H1 (cell line): ENCODE data around the gene CPED1. TPM values are rescaled to one million over a fixed set of nuclear protein-coding genes. Genes with fewer than 3 reads are reported as not detected.

ENCODE experiments used
- BCL11A ChIP-seq, 2 experiments: IDR thresholded peaks; one replicate each; pipeline ENCODE4 v1.6.1; 2011; ENCODE audit warnings: low read depth in 2 of 2, low read length in 2 of 2, mild to moderate bottlenecking in 2 of 2
- EP300 ChIP-seq, 2 experiments: IDR thresholded peaks; 1 replicate in 1 of 2; 2 replicates in 1 of 2; pipeline ENCODE4 v1.6.1; 2011 to 2012; ENCODE audit warnings: low read depth in 2 of 2, low read length in 2 of 2, mild to moderate bottlenecking in 2 of 2, borderline replicate concordance in 1 of 2, inconsistent platforms in 1 of 2, moderate library complexity in 1 of 2
- polyA plus RNA-seq, 7 experiments: library from polyadenylated mRNA; depleted of rRNA in 3 of 7; stranded (reverse) in 5 of 7; unstranded in 2 of 7; fragments of >200 nt in 5 of 7; fragments of 200-250 nt in 2 of 7; gene quantifications; 1 replicate in 5 of 7; 2 replicates in 1 of 7; 4 replicates in 1 of 7; pipeline versions ENCODE4 v1.2.1 to v1.2.3, GENCODE V29; 2011 to 2013; ENCODE audit warnings: missing spikeins in 2 of 7, mixed read lengths in 2 of 7
- total RNA-seq: library from RNA; stranded (reverse); fragmentation: NEBNext Ultra II Directional; extraction: Animal tissue kit (Norgen Biotek cat#: 25700); gene quantifications from 2 replicates; pipeline ENCODE4 v1.2.1, GENCODE V29; 2021

CPED1 gene
- total and polyA plus RNA-seq, 2 of the 8 experiments (the other 6 are each of a cell fraction or from before 2014, with no cell fraction given), result 0.08 to 0.39 TPM

- TF ChIP-seq EP300 (IDR thresholded peaks at IDR 0.05; ENCODE audit: borderline replicate concordance in 1 of 2, low read depth in 2 of 2, low read length in 2 of 2) (no peak), BCL11A (IDR thresholded peaks at IDR 0.05; ENCODE audit: low read depth in 2 of 2, low read length in 2 of 2) (no peak)
- TF ChIP-seq, all 59 proteins: peak for 0
These were observed 66.4 kb downstream of the CPED1 start (continued) for GRCh38 chr7:121054925-121055324.
